GM21619 (cell line): ENCODE measurements around the gene FUT7.

Experiments used
- ATAC-seq: cut with Tn5 transposase; IDR thresholded peaks from one replicate; pipeline ENCODE4 v1.9.1; 2021; ENCODE audit not compliant: unreplicated experiment

The FUT7 gene

GRCh38 chr9:137050570-137050969, 18.7 kb upstream of the FUT7 start:
- no peak for ATAC-seq

GRCh38 chr9:137049544-137050449, 17.9 kb upstream of the FUT7 start:
- no peak for ATAC-seq

- no peak for ATAC-seq
These were observed 17.0 kb upstream of the FUT7 start for GRCh38 chr9:137048655-137049543.

- no peak for ATAC-seq
These were observed 14.3 kb upstream of the FUT7 start, which contains the start of gene NPDC1 for GRCh38 chr9:137046088-137046787. Gene NPDC1, minus strand, starts transcription at chr9:137046177. Its CDS starts 188 bp downstream, at chr9:137045989.

- no peak for ATAC-seq
These were observed 13.6 kb upstream of the FUT7 start for GRCh38 chr9:137045294-137046087.

- ATAC-seq = no peak
These were observed 12.8 kb upstream of the FUT7 start for GRCh38 chr9:137044502-137045177.

GRCh38 chr9:137044037-137044436, 12.1 kb upstream of the FUT7 start:
- ATAC-seq = no peak

- ATAC-seq = no peak
These were observed 11.2 kb upstream of the FUT7 start for GRCh38 chr9:137042751-137043727.

- no peak for ATAC-seq
These were observed 9.2 kb upstream of the FUT7 start for GRCh38 chr9:137041124-137041523.

GRCh38 chr9:137040568-137040967, 8.7 kb upstream of the FUT7 start:
- no peak for ATAC-seq

GRCh38 chr9:137039611-137040366, 7.9 kb upstream of the FUT7 start:
- ATAC-seq = no peak

GRCh38 chr9:137038916-137039315, 7.0 kb upstream of the FUT7 start:
- no peak for ATAC-seq

- ATAC-seq = no peak
These were observed 5.6 kb upstream of the FUT7 start for GRCh38 chr9:137037483-137037882.

- ATAC-seq = no peak
These were observed 5.1 kb upstream of the FUT7 start for GRCh38 chr9:137037035-137037434.

GRCh38 chr9:137035937-137036336, 4.0 kb upstream of the FUT7 start:
- no peak for ATAC-seq

- no peak for ATAC-seq
These were observed 3.6 kb upstream of the FUT7 start for GRCh38 chr9:137035507-137035834.

GRCh38 chr9:137034709-137035506, 3.0 kb upstream of the FUT7 start:
- ATAC-seq = no peak
